Smooth muscle cell (in vitro differentiated cells): ENCODE measurements around the gene CMTM8. TPM values are rescaled to one million over a fixed set of nuclear protein-coding genes. Genes with fewer than 3 reads are reported as not detected.

ENCODE experiments used
- DNase-seq: peaks from one replicate; lab custom pipeline; 2025; ENCODE audit not compliant: unreplicated experiment; lab: John Stamatoyannopoulos, UW
- H2AFZ ChIP-seq: fragments of 200-600 bp; sonication (generic); 2 replicates; pipeline ENCODE4 v1.6.0; 2016; ENCODE audit warnings: antibody characterized with exemption, low read depth, mild to moderate bottlenecking
- H3F3A ChIP-seq: fragments of 200-600 bp; sonication (generic); 2 replicates; pipeline ENCODE4 v1.6.0; 2017; ENCODE audit warnings: antibody characterized with exemption, low read depth
- H3K27ac ChIP-seq: fragments of 200-600 bp; sonication (generic); 2 replicates; pipeline ENCODE4 v1.5.1; 2016; ENCODE audit warnings: low read depth, mild to moderate bottlenecking
- H3K27me3 ChIP-seq: fragments of 200-600 bp; sonication (generic); 2 replicates; pipeline ENCODE4 v1.6.1; 2016; ENCODE audit warnings: low read depth, mild to moderate bottlenecking
- H3K36me3 ChIP-seq: fragments of 200-600 bp; sonication (generic); 2 replicates; pipeline ENCODE4 v1.5.1; 2016; ENCODE audit warnings: low read depth
- H3K4me1 ChIP-seq: fragments of 200-600 bp; sonication (generic); 2 replicates; pipeline ENCODE4 v1.5.1; 2016; ENCODE audit warnings: low read depth
- H3K4me2 ChIP-seq: fragments of 200-600 bp; sonication (generic); 2 replicates; pipeline ENCODE4 v1.6.0; 2016; ENCODE audit warnings: mild to moderate bottlenecking
- H3K4me3 ChIP-seq: fragments of 200-600 bp; sonication (generic); 2 replicates; pipeline ENCODE4 v1.5.1; 2016; ENCODE audit warnings: mild to moderate bottlenecking
- H3K79me2 ChIP-seq: fragments of 200-600 bp; sonication (generic); 2 replicates; pipeline ENCODE4 v1.6.0; 2016; ENCODE audit warnings: low read depth, mild to moderate bottlenecking
- H3K9ac ChIP-seq: fragments of 200-600 bp; sonication (generic); 2 replicates; pipeline ENCODE4 v1.6.0; 2016; ENCODE audit warnings: low read depth
- H3K9me3 ChIP-seq: fragments of 200-600 bp; sonication (generic); replicated peaks from 2 replicates; pipeline ENCODE4 v1.5.1; 2016; ENCODE audit warnings: low read depth
- H4K20me1 ChIP-seq: fragments of 200-600 bp; sonication (generic); 2 replicates; pipeline ENCODE4 v1.6.0; 2016; ENCODE audit warnings: low read depth
- CTCF ChIP-seq: fragments of 200-600 bp; sonication (generic); IDR thresholded peaks from 2 replicates; pipeline ENCODE4 v1.5.1; 2017; ENCODE audit warnings: borderline replicate concordance, mild to moderate bottlenecking, antibody characterized with exemption; ENCODE audit not compliant: insufficient read depth, poor library complexity, severe bottlenecking
- WGBS: methylation state at CpG from one replicate; pipeline ENCODE4 v1.1.7; 2016; ENCODE audit warnings: low lambda C conversion rate; 5-methylcytosine and 5-hydroxymethylcytosine counted together
- polyA plus RNA-seq: library from polyadenylated mRNA; unstranded; fragments of >200 nt; fragmentation: Nextera tagmentation; extraction: Ambion mirVana; gene quantifications from 2 replicates; pipeline ENCODE4 v1.2.1, GENCODE V29; 2016
- total RNA-seq: library from RNA; depleted of rRNA; stranded (reverse); fragments of >200 nt; gene quantifications from 2 replicates; pipeline ENCODE4 v1.2.3, GENCODE V29; 2014

The CMTM8 gene
- total and polyA plus RNA-seq, 2 experiments from 2014 or later: 1.9 TPM

- H3K4me2 ChIP-seq: no peak overlapping the region
- no peaks in the 10 kb centered on the region for H3K27me3 ChIP-seq
- no peaks in the 10 kb centered on the region for H3K36me3 ChIP-seq
- 62% methylated on average over 4 of the region's 4 CpGs for WGBS
- H3K79me2 ChIP-seq: no peaks in the 10 kb centered on the region
- no peak overlapping the region for H2AFZ ChIP-seq
- H4K20me1 ChIP-seq: no peaks in the 10 kb centered on the region
- H3F3A ChIP-seq: no peaks in the 10 kb centered on the region
- peak; percentile 18 for TF ChIP-seq CTCF
- no peak overlapping the region for H3K9ac ChIP-seq
- peaks cover 8% of the 10 kb centered on the region for H3K4me1 ChIP-seq
- H3K27ac ChIP-seq: no peak overlapping the region
- DNase-seq: no peak
- H3K4me3 ChIP-seq: no peak overlapping the region
- H3K9me3 ChIP-seq: no peaks in the 10 kb centered on the region
Observed at GRCh38 chr3:32334675-32335074, 96.2 kb downstream of the CMTM8 start.

- no peaks in the 10 kb centered on the region for H3K36me3 ChIP-seq
- H3K27me3 ChIP-seq: no peaks in the 10 kb centered on the region
- no peaks in the 10 kb centered on the region for H4K20me1 ChIP-seq
- H3F3A ChIP-seq: no peaks in the 10 kb centered on the region
- H3K27ac ChIP-seq: no peak overlapping the region
- no peak for TF ChIP-seq CTCF
- no peak overlapping the region for H2AFZ ChIP-seq
- no peaks in the 10 kb centered on the region for H3K9me3 ChIP-seq
- no peak overlapping the region for H3K9ac ChIP-seq
- H3K4me2 ChIP-seq: no peak overlapping the region
- peaks cover 8% of the 10 kb centered on the region for H3K4me1 ChIP-seq
- 80% methylated on average over 13 of the region's 13 CpGs for WGBS
- no peak overlapping the region for H3K4me3 ChIP-seq
- no peaks in the 10 kb centered on the region for H3K79me2 ChIP-seq
- DNase-seq: no peak
Observed at GRCh38 chr3:32335365-32336112, 97.1 kb downstream of the CMTM8 start.

- Histone ChIP-seq H3K4me2 (no peak overlapping the region), H2AFZ (no peak overlapping the region), H3K4me1 (peaks cover 8% of the 10 kb centered on the region), H3K27me3 (no peaks in the 10 kb centered on the region), H3K27ac (no peak overlapping the region), H4K20me1 (no peaks in the 10 kb centered on the region), H3K79me2 (no peaks in the 10 kb centered on the region), H3F3A (no peaks in the 10 kb centered on the region), H3K9me3 (no peaks in the 10 kb centered on the region), H3K36me3 (no peaks in the 10 kb centered on the region), H3K4me3 (no peak overlapping the region), H3K9ac (no peak overlapping the region)
- no peak for TF ChIP-seq CTCF
- no peak for DNase-seq
- WGBS: 27% methylated on average over 2 of the region's 2 CpGs
Observed at GRCh38 chr3:32336113-32336498, 97.6 kb downstream of the CMTM8 start.

- no peak overlapping the region for H3K9ac ChIP-seq
- no peak for TF ChIP-seq CTCF
- H2AFZ ChIP-seq: no peak overlapping the region
- no peak overlapping the region for H3K4me2 ChIP-seq
- no peaks in the 10 kb centered on the region for H3F3A ChIP-seq
- no peak overlapping the region for H3K27ac ChIP-seq
- DNase-seq: no peak
- peaks cover 8% of the 10 kb centered on the region for H3K4me1 ChIP-seq
- H3K79me2 ChIP-seq: no peaks in the 10 kb centered on the region
- H3K36me3 ChIP-seq: no peaks in the 10 kb centered on the region
- no peaks in the 10 kb centered on the region for H3K9me3 ChIP-seq
- no peaks in the 10 kb centered on the region for H3K27me3 ChIP-seq
- H3K4me3 ChIP-seq: no peak overlapping the region
- H4K20me1 ChIP-seq: no peaks in the 10 kb centered on the region
Observed at GRCh38 chr3:32337505-32337904, 99.0 kb downstream of the CMTM8 start.
